ENCODE data around the gene TMSB10. TPM values are rescaled to one million over a fixed set of nuclear protein-coding genes. Genes with fewer than 3 reads are reported as not detected.

TMSB10 gene
- total RNA-seq = 3,561 and 6,804 TPM in 2 replicates

- TF ChIP-seq CTCF (IDR thresholded peaks at IDR 0.05; ENCODE audit: insufficient read depth, low read depth, low read length) = no peak
- peak within 1 kb of the TSS; percentile 98 for H3K4me3 ChIP-seq (ENCODE audit: low read depth, low read length)
- peak; percentile 86 for DNase-seq (ENCODE audit: low read depth)
Measured at GRCh38 chr2:84905181-84906107, at the start of gene TMSB10. TSS of gene TMSB10 (plus strand) at chr2:84905656.

DNA sequence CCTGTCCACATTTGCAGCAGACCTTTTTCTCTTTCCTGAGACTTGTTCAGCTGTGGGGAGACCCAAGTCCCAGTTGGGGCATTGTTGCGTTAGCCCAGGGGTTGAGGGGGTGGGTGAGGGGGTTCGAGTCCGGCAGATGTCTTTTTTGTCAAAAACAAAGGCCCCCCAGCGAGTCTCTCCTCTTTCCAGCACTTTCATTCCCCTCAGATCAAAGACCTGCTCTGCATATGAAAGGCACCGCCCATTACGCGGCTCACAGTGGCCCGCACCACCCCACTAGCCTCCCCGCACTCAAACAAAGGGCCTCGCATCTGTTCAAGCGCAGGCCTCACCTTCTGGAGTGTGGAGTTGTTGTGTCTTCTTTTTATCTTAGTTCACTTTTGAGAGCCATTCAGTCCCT, 49.7 kb upstream of the TMSB10 start:
- DNase-seq (ENCODE audit: low read depth) = no peak
- no peak overlapping the region for H3K4me3 ChIP-seq (ENCODE audit: low read depth, low read length)
- TF ChIP-seq CTCF (IDR thresholded peaks at IDR 0.05; ENCODE audit: insufficient read depth, low read depth, low read length) = no peak

- H3K4me3 ChIP-seq (ENCODE audit: low read depth, low read length) = no peak overlapping the region
- no peak for DNase-seq (ENCODE audit: low read depth)
- TF ChIP-seq CTCF (IDR thresholded peaks at IDR 0.05; ENCODE audit: insufficient read depth, low read depth, low read length) = no peak
Measured at GRCh38 chr2:84856787-84857186, 48.7 kb upstream of the TMSB10 start.

GRCh38 chr2:84857566-84857965, 47.9 kb upstream of the TMSB10 start:
- no peak for TF ChIP-seq CTCF (IDR thresholded peaks at IDR 0.05; ENCODE audit: insufficient read depth, low read depth, low read length)
- H3K4me3 ChIP-seq (ENCODE audit: low read depth, low read length) = no peak overlapping the region
- no peak for DNase-seq (ENCODE audit: low read depth)

GRCh38 chr2:84858123-84858522, 47.3 kb upstream of the TMSB10 start:
- no peak for DNase-seq (ENCODE audit: low read depth)
- peak; percentile 54 for TF ChIP-seq CTCF (IDR thresholded peaks at IDR 0.05; ENCODE audit: insufficient read depth, low read depth, low read length)
- no peak overlapping the region for H3K4me3 ChIP-seq (ENCODE audit: low read depth, low read length)

DNA sequence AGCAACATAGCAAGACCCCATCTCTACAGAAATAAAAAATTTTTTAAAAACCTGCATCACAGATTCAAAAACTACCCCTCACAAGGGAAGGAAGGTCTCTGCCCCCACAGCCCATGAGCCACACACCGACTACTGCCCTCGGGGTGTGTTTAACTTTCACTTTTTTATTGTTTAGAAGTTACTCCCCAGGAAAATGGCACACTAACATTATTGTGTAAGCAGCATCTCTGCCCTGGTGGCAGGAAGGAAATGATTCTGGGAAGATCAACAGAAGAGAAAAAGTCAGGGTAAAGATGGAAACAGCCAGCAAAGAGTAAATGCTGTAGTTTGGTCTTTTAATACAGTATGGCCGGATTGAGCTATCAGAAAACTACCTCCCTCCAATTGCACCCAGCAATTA, 46.5 kb upstream of the TMSB10 start:
- no peak for DNase-seq (ENCODE audit: low read depth)
- no peak for TF ChIP-seq CTCF (IDR thresholded peaks at IDR 0.05; ENCODE audit: insufficient read depth, low read depth, low read length)
- H3K4me3 ChIP-seq (ENCODE audit: low read depth, low read length) = no peak overlapping the region
